GM12874 (cell line): ENCODE results near the gene DLGAP1.

Experiments used
- CTCF ChIP-seq: IDR thresholded peaks from 2 replicates; pipeline ENCODE4 v1.5.1; 2011; ENCODE audit warnings: low read depth, mild to moderate bottlenecking, control low read depth, low read length, moderate library complexity; ENCODE audit not compliant: insufficient read depth

Gene DLGAP1

GRCh38 chr18:3759099-3759498, 696.0 kb downstream of the DLGAP1 start:
- TF ChIP-seq CTCF = no peak

- no peak for TF ChIP-seq CTCF
Measured at GRCh38 chr18:3758531-3758930, 696.6 kb downstream of the DLGAP1 start.

GRCh38 chr18:3757361-3757760, 697.7 kb downstream of the DLGAP1 start:
- TF ChIP-seq CTCF = no peak

- TF ChIP-seq CTCF = no peak
Measured at GRCh38 chr18:3753106-3753505, 702.0 kb downstream of the DLGAP1 start.

GRCh38 chr18:3748086-3748485, 707.0 kb downstream of the DLGAP1 start:
- no peak for TF ChIP-seq CTCF

GRCh38 chr18:3747176-3747973, 707.7 kb downstream of the DLGAP1 start:
- no peak for TF ChIP-seq CTCF

- no peak for TF ChIP-seq CTCF
Measured at GRCh38 chr18:3742541-3742940, 712.6 kb downstream of the DLGAP1 start.

GRCh38 chr18:3741333-3741732, 713.8 kb downstream of the DLGAP1 start:
- no peak for TF ChIP-seq CTCF
